HG03280 (cell line): ENCODE results near the gene SEM1.
"Not testable (repeated sequence)": the region's sequence is repeated elsewhere in the genome, so short reads cannot be mapped to it uniquely, and the experiment has no call there.

ENCODE experiments used
- ATAC-seq: cut with Tn5 transposase; IDR thresholded peaks from one replicate; pipeline ENCODE4 v1.9.1; 2021; ENCODE audit warnings: mild to moderate bottlenecking, moderate library complexity; ENCODE audit not compliant: unreplicated experiment

Gene SEM1

GRCh38 chr7:96665689-96666088 lies 44.0 kb downstream of the SEM1 start:
- ATAC-seq: no peak

GRCh38 chr7:96664793-96665192 lies 44.9 kb downstream of the SEM1 start:
- ATAC-seq: no peak

GRCh38 chr7:96663871-96664445 lies 45.7 kb downstream of the SEM1 start:
- ATAC-seq: no peak

GRCh38 chr7:96663457-96663856 lies 46.2 kb downstream of the SEM1 start:
- ATAC-seq: peak; percentile 75

- ATAC-seq: not testable (repeated sequence)
Observed at GRCh38 chr7:96662151-96662550, 47.5 kb downstream of the SEM1 start.

- ATAC-seq: no peak
Observed at GRCh38 chr7:96658022-96658412, 51.6 kb downstream of the SEM1 start.

- no peak for ATAC-seq
Observed at GRCh38 chr7:96657347-96658021, 52.2 kb downstream of the SEM1 start.

- no peak for ATAC-seq
Observed at GRCh38 chr7:96655956-96656355, 53.7 kb downstream of the SEM1 start.

GRCh38 chr7:96654630-96655188 lies 54.9 kb downstream of the SEM1 start:
- no peak for ATAC-seq

- no peak for ATAC-seq
Observed at GRCh38 chr7:96649981-96650380, 59.7 kb downstream of the SEM1 start.

GRCh38 chr7:96648784-96649183 lies 60.9 kb downstream of the SEM1 start:
- ATAC-seq: no peak

- ATAC-seq: no peak
Observed at GRCh38 chr7:96647733-96648132, 61.9 kb downstream of the SEM1 start.

GRCh38 chr7:96645084-96645483 lies 64.6 kb downstream of the SEM1 start:
- ATAC-seq: no peak

- not testable (repeated sequence) for ATAC-seq
Observed at GRCh38 chr7:96643436-96643835, 66.2 kb downstream of the SEM1 start.

- ATAC-seq: no peak
Observed at GRCh38 chr7:96640054-96640453, 69.6 kb downstream of the SEM1 start.
